GM12874 (cell line): ENCODE measurements around the gene PTPN3.

ENCODE experiments used
- CTCF ChIP-seq: IDR thresholded peaks from 2 replicates; pipeline ENCODE4 v1.5.1; 2011; ENCODE audit warnings: low read depth, mild to moderate bottlenecking, control low read depth, low read length, moderate library complexity; ENCODE audit not compliant: insufficient read depth

PTPN3 gene

GRCh38 chr9:109437286-109437685 is 60.8 kb downstream of the PTPN3 start:
- TF ChIP-seq CTCF: no peak

GRCh38 chr9:109436071-109436470 is 62.0 kb downstream of the PTPN3 start:
- TF ChIP-seq CTCF: no peak

GRCh38 chr9:109433476-109433875 is 64.6 kb downstream of the PTPN3 start:
- no peak for TF ChIP-seq CTCF

- no peak for TF ChIP-seq CTCF
Measured at GRCh38 chr9:109430231-109430630, 67.9 kb downstream of the PTPN3 start.

GRCh38 chr9:109428854-109429253 is 69.3 kb downstream of the PTPN3 start:
- no peak for TF ChIP-seq CTCF

- no peak for TF ChIP-seq CTCF
Measured at GRCh38 chr9:109427886-109428285, 70.2 kb downstream of the PTPN3 start.

GRCh38 chr9:109426626-109427402 is 71.3 kb downstream of the PTPN3 start:
- no peak for TF ChIP-seq CTCF

- no peak for TF ChIP-seq CTCF
Measured at GRCh38 chr9:109424618-109425017, 73.5 kb downstream of the PTPN3 start.
